ENCODE results near the gene SLC44A2. TPM values are rescaled to one million over a fixed set of nuclear protein-coding genes. Genes with fewer than 3 reads are reported as not detected.

Gene SLC44A2
- total RNA-seq, 2 experiments from 2014 or later, result 151 to 168 TPM

DNA sequence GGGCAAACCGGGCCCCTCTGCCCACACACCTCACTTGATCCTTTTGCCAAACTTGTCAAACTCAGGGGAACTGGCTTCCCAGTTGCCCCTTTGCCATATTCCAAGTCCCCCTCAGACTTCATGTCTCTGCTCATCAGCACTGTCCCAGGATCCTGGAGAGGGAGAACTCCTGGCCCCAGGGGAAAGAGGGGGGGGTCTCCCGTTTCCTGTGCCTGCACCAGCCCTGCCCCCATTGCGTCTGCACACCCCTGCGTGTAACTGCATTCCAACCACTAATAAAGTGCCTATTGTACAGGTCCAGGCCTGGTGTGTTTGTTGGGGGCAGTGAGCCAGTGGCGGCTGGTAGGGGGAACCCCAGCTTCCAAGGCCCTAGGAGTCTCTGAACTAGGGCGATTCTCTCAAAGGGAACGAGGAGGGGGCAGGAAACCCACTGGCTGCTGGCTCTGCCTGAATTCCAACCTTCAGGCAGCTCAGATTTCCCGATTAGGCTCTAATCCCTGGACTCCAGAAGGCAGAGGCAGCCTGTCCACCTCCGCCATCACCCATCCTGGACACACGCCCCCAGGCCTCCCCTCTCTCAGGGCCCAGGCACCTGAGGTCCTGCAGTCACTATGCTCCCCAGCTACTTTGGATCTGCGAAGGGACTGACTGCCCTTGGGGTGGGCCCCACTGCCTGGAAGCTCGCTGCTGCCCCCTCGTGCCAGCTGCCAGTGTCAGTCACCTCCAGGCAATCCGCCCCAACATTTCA is 19.1 kb downstream of the SLC44A2 start:
- H3K4me1 ChIP-seq (ENCODE audit: insufficient read depth, low read length), result peaks cover 29% of the 10 kb centered on the region
- Mint-ChIP-seq H3K4me3 (peak overlapping the region; percentile 48), H3K27ac (peak overlapping the region; percentile 80), H3K27me3 (no peaks in the 10 kb centered on the region), H3K9me3 (no peaks in the 10 kb centered on the region), H3K4me1 (ENCODE audit: low read depth) (peaks cover 31% of the 10 kb centered on the region), H3K36me3 (ENCODE audit: low read depth) (peaks cover 55% of the 10 kb centered on the region)
- DNase-seq (peak; percentile 79 to 91 (median 84)), ATAC-seq (ENCODE audit: poor library complexity) (peak; percentile 97)
- peak overlapping the region; percentile 4 to 34 for H3K27ac ChIP-seq (ENCODE audit: low read depth in 1 of 2, low read length in 2 of 2)
- intact Hi-C loops (cut with DNase I, micrococcal nuclease), result loop anchor here (1.0 to 5.0 kb wide), 2 partner anchors 42 to 63 kb away; no protein-coding TSS in a partner anchor
- peaks cover 44% of the 10 kb centered on the region for H3K36me3 ChIP-seq (ENCODE audit: insufficient read depth, low read length)
- ChIA-PET POLR2A (interaction anchor here (0.5 to 7.9 kb wide), 15 partner anchors 8 to 90 kb away, joined by 3 to 82 read pairs (median 5); partner anchors contain the start of genes DNM2 and QTRT1), CTCF (interaction anchor here (0.6 to 5.9 kb wide), 38 partner anchors 11 to 285 kb away, joined by 3 to 132 read pairs (median 4); partner anchors contain the start of genes KRI1 and QTRT1)
- no peaks in the 10 kb centered on the region for H3K27me3 ChIP-seq (ENCODE audit: control insufficient read depth in 1 of 2, insufficient read depth in 2 of 2, low read length in 2 of 2)
- no peaks in the 10 kb centered on the region for H3K9me3 ChIP-seq (ENCODE audit: control insufficient read depth in 1 of 2, insufficient read depth in 1 of 2, low read length in 2 of 2)
- TF ChIP-seq, protein P1, sequence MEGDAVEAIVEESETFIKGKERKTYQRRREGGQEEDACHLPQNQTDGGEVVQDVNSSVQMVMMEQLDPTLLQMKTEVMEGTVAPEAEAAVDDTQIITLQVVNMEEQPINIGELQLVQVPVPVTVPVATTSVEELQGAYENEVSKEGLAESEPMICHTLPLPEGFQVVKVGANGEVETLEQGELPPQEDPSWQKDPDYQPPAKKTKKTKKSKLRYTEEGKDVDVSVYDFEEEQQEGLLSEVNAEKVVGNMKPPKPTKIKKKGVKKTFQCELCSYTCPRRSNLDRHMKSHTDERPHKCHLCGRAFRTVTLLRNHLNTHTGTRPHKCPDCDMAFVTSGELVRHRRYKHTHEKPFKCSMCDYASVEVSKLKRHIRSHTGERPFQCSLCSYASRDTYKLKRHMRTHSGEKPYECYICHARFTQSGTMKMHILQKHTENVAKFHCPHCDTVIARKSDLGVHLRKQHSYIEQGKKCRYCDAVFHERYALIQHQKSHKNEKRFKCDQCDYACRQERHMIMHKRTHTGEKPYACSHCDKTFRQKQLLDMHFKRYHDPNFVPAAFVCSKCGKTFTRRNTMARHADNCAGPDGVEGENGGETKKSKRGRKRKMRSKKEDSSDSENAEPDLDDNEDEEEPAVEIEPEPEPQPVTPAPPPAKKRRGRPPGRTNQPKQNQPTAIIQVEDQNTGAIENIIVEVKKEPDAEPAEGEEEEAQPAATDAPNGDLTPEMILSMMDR (IDR thresholded peaks at IDR 0.05), result peak; percentile 87
- H3K4me3 ChIP-seq (ENCODE audit: low read length), result no peak overlapping the region

DNA sequence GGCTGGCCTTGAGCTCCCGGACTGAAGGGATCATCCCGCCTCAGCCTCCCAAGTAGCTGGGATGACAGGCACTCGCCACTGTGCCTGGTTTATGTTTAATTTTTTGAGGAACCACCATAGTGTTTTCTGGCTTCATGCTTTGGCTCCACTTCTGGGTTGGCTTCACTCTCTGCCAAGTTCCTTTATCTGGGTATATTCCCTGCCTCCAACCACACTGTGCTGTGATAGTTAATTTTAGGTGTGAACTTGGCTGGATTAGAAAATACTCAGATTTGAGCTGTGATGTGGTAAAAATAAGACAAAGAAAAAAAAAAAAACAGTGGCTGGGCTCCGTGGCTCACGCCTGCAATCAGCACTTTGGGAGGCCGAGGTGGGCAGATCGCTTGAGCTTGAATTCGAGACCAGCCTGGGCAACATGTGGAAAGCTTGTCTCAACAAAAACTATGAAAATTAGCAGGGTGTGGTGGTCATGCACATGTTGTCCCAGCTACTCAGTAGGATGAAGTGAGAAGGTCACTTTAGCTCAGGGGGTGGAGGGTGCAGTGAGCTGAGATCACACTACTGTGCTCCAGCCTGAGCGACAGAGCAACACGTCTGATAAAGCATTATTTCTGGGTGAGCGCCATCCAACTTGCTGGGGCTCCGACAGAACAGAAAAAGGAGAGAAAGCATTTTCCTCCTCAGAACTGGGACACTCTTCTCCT is 21.3 kb downstream of the SLC44A2 start:
- Mint-ChIP-seq H3K4me1 (ENCODE audit: low read depth) (peaks cover 34% of the 10 kb centered on the region), H3K4me3 (no peak overlapping the region), H3K36me3 (ENCODE audit: low read depth) (peaks cover 37% of the 10 kb centered on the region), H3K27me3 (no peaks in the 10 kb centered on the region), H3K9me3 (no peaks in the 10 kb centered on the region), H3K27ac (no peak overlapping the region)
- Histone ChIP-seq H3K9me3 (ENCODE audit: control insufficient read depth in 1 of 2, insufficient read depth in 1 of 2, low read length in 2 of 2) (no peaks in the 10 kb centered on the region), H3K36me3 (ENCODE audit: insufficient read depth, low read length) (peaks cover 29% of the 10 kb centered on the region), H3K27ac (ENCODE audit: low read depth in 1 of 2, low read length in 2 of 2) (no peak overlapping the region), H3K27me3 (ENCODE audit: control insufficient read depth in 1 of 2, insufficient read depth in 2 of 2, low read length in 2 of 2) (no peaks in the 10 kb centered on the region), H3K4me3 (ENCODE audit: low read length) (no peak overlapping the region), H3K4me1 (ENCODE audit: insufficient read depth, low read length) (peaks cover 29% of the 10 kb centered on the region)
- intact Hi-C loops (cut with DNase I, micrococcal nuclease), result no loop called here
- CTCF ChIA-PET, result interaction anchor here (5.9 kb wide), 1 partner anchor 66 kb away, joined by 132 read pairs; no protein-coding TSS in a partner anchor
- no peak for DNase-seq
- ATAC-seq (ENCODE audit: poor library complexity), result no peak
- TF ChIP-seq, protein P1 (IDR thresholded peaks at IDR 0.05), result no peak
- POLR2A ChIA-PET, result interaction anchor here (1.0 to 7.9 kb wide), 2 partner anchors 44 to 65 kb away, joined by 4 to 82 read pairs; no protein-coding TSS in a partner anchor

DNA sequence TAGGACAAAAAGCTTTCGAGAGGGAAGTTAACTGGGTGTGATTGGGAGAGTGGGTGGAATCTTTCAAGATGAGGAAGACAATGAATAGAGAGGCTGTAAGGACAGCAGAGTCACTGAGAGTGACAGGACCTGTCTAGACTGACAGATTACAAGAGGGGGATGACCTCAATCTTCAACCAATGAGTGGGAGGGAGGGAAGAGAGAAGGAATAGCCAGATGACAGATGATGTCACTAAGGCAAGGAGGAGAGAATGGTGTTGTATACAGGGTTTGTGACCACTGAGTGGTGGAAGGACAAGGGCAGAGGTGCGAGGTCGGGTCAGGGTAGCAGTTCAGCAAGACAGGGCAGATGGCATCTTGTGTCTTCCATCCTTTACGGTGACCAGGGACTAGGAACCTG is 23.0 kb downstream of the SLC44A2 start:
- no peak overlapping the region for H3K27ac ChIP-seq (ENCODE audit: low read depth in 1 of 2, low read length in 2 of 2)
- no peak for ATAC-seq (ENCODE audit: poor library complexity)
- Mint-ChIP-seq H3K4me3 (peak overlapping the region; percentile 25), H3K27me3 (no peaks in the 10 kb centered on the region), H3K4me1 (ENCODE audit: low read depth) (peaks cover 39% of the 10 kb centered on the region), H3K27ac (peak overlapping the region; percentile 55), H3K36me3 (ENCODE audit: low read depth) (peaks cover 36% of the 10 kb centered on the region), H3K9me3 (no peaks in the 10 kb centered on the region)
- CTCF ChIA-PET, result interaction anchor here (5.9 kb wide), 1 partner anchor 67 kb away, joined by 132 read pairs; no protein-coding TSS in a partner anchor
- no peak overlapping the region for H3K4me3 ChIP-seq (ENCODE audit: low read length)
- H3K4me1 ChIP-seq (ENCODE audit: insufficient read depth, low read length), result peaks cover 32% of the 10 kb centered on the region
- H3K9me3 ChIP-seq (ENCODE audit: control insufficient read depth in 1 of 2, insufficient read depth in 1 of 2, low read length in 2 of 2), result no peaks in the 10 kb centered on the region
- POLR2A ChIA-PET, result no interaction called here
- H3K36me3 ChIP-seq (ENCODE audit: insufficient read depth, low read length), result peaks cover 12% of the 10 kb centered on the region
- TF ChIP-seq, protein P1 (IDR thresholded peaks at IDR 0.05), result no peak
- intact Hi-C loops (cut with DNase I, micrococcal nuclease), result no loop called here
- no peak for DNase-seq
- no peaks in the 10 kb centered on the region for H3K27me3 ChIP-seq (ENCODE audit: control insufficient read depth in 1 of 2, insufficient read depth in 2 of 2, low read length in 2 of 2)

Measured in CD4-positive, alpha-beta T cell (primary cell).